ENCODE measurements around the gene SCAMP1. TPM values are rescaled to one million over a fixed set of nuclear protein-coding genes. Genes with fewer than 3 reads are reported as not detected.

Gene SCAMP1
- total RNA-seq, 2 experiments from 2014 or later: 18.0 to 41.1 TPM

DNA sequence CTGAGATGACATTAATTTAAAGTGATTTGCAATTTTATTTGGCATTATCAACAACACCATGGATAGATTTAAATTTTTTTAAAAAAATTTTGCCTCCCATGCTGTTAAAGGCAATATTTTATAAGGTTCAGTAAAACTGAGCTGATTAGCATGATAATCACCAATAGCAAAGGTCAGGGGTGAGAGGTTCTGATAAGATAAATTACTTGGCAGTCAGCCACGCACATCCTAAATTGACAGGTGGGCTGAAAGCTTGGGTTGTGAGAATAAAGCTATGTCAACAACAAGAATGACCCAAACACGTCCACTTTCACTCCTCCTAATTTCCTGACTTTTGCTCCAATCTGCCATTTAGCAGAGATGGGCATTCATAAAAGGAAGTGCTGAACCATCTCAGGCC is 161.0 kb downstream of the SCAMP1 start:
- POLR2A ChIA-PET: interaction anchor here (0.9 to 1.2 kb wide), 2 partner anchors 10 to 21 kb away, joined by 3 read pairs; no protein-coding TSS in a partner anchor
- Histone ChIP-seq H4K20me1 (ENCODE audit: insufficient read depth, low read length) (no peaks in the 10 kb centered on the region), H3K36me3 (ENCODE audit: insufficient read depth, low read length) (no peaks in the 10 kb centered on the region), H3K4me1 (ENCODE audit: insufficient read depth, low read length, poor library complexity, severe bottlenecking) (no peaks in the 10 kb centered on the region), H3K79me2 (ENCODE audit: insufficient read depth, low read depth, low read length) (no peaks in the 10 kb centered on the region), H3K9me2 (ENCODE audit: insufficient read depth, low read length) (no peaks in the 10 kb centered on the region), H2AFZ (ENCODE audit: low read length) (no peak overlapping the region), H3K9me3 (ENCODE audit: low read length) (no peaks in the 10 kb centered on the region), H3K4me2 (ENCODE audit: low read length) (no peak overlapping the region), H3K27ac (ENCODE audit: low read depth, low read length, poor library complexity, severe bottlenecking) (no peak overlapping the region), H3K4me3 (ENCODE audit: low read depth, low read length, poor library complexity, severe bottlenecking) (no peak overlapping the region)
- no TSS peak for BruUV-seq (replicated peaks)
- CTCF ChIA-PET (ENCODE audit: unreplicated experiment): no interaction called here
- TF ChIP-seq EZH2phosphoT487 (IDR thresholded peaks at IDR 0.05; ENCODE audit: borderline replicate concordance, low read depth, low read length): no peak
- TF ChIP-seq, protein P1, sequence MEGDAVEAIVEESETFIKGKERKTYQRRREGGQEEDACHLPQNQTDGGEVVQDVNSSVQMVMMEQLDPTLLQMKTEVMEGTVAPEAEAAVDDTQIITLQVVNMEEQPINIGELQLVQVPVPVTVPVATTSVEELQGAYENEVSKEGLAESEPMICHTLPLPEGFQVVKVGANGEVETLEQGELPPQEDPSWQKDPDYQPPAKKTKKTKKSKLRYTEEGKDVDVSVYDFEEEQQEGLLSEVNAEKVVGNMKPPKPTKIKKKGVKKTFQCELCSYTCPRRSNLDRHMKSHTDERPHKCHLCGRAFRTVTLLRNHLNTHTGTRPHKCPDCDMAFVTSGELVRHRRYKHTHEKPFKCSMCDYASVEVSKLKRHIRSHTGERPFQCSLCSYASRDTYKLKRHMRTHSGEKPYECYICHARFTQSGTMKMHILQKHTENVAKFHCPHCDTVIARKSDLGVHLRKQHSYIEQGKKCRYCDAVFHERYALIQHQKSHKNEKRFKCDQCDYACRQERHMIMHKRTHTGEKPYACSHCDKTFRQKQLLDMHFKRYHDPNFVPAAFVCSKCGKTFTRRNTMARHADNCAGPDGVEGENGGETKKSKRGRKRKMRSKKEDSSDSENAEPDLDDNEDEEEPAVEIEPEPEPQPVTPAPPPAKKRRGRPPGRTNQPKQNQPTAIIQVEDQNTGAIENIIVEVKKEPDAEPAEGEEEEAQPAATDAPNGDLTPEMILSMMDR (conservative IDR thresholded peaks at IDR 0.05; ENCODE audit: low read length): no peak
- DNase-seq (ENCODE audit: low spot score): no peak
- intact Hi-C loops (cut with micrococcal nuclease; ENCODE audit: unreplicated experiment): no loop called here

DNA sequence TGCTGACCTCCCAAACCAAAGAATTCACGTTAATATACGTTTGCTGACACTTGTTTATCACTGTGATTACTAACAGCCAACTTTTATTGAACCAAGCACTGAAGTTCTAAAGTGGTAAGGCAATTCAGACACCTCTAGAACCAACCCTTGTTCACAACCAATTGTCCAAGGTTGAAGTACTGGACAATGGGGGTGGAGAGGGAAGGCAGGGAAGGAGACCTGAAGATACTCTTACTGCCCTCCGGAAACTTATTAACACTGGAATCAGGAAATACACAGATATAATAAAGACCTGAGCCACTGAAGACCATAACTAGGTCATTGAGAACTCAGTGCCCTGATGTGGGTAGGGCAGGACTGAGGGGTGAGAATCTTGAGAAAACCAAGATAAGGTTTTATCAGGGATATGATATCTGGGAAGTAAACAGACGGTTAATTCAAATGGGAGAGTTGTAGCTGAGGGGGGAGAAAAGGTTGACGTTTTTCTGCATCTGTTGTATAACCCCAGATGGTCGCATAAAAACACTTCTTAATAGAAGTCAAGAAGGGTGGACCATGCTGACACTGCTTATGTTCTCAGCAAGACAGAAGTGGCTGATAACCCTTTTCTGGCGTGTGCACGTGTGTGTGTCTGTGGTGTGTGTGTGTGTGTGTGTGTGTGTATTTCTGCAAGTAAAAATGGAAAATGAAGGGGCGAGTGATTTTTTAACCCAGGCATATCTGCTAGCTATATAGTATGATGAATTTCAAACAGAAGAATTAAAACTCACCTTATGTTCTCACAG is 162.3 kb downstream of the SCAMP1 start:
- no peak overlapping the region for H3K4me3 ChIP-seq (ENCODE audit: low read depth, low read length, poor library complexity, severe bottlenecking)
- H4K20me1 ChIP-seq (ENCODE audit: insufficient read depth, low read length): no peaks in the 10 kb centered on the region
- no peaks in the 10 kb centered on the region for H3K4me1 ChIP-seq (ENCODE audit: insufficient read depth, low read length, poor library complexity, severe bottlenecking)
- no peaks in the 10 kb centered on the region for H3K9me3 ChIP-seq (ENCODE audit: low read length)
- intact Hi-C loops (cut with micrococcal nuclease; ENCODE audit: unreplicated experiment): no loop called here
- H3K27ac ChIP-seq (ENCODE audit: low read depth, low read length, poor library complexity, severe bottlenecking): no peak overlapping the region
- no peak overlapping the region for H3K4me2 ChIP-seq (ENCODE audit: low read length)
- no peaks in the 10 kb centered on the region for H3K36me3 ChIP-seq (ENCODE audit: insufficient read depth, low read length)
- TF ChIP-seq, protein P1 (conservative IDR thresholded peaks at IDR 0.05; ENCODE audit: low read length): no peak
- no peak for TF ChIP-seq EZH2phosphoT487 (IDR thresholded peaks at IDR 0.05; ENCODE audit: borderline replicate concordance, low read depth, low read length)
- no peak for DNase-seq (ENCODE audit: low spot score)
- no peaks in the 10 kb centered on the region for H3K9me2 ChIP-seq (ENCODE audit: insufficient read depth, low read length)
- H2AFZ ChIP-seq (ENCODE audit: low read length): no peak overlapping the region
- ChIA-PET POLR2A (interaction anchor here (0.8 kb wide), 1 partner anchor 406 kb away, joined by 3 read pairs; no protein-coding TSS in a partner anchor), CTCF (ENCODE audit: unreplicated experiment) (no interaction called here)
- no peaks in the 10 kb centered on the region for H3K79me2 ChIP-seq (ENCODE audit: insufficient read depth, low read depth, low read length)
- no TSS peak for BruUV-seq (replicated peaks)

Measured in OCI-LY7 (cell line).